ENCODE data around the gene CD53.
"Not testable (repeated sequence)": the region's sequence is repeated elsewhere in the genome, so short reads cannot be mapped to it uniquely, and the experiment has no call there.

Gene CD53

GRCh38 chr1:110916669-110917306, 43.8 kb downstream of the CD53 start:
- DNase-seq: peak; percentile 68

- no peak for DNase-seq
Observed at GRCh38 chr1:110918016-110918415, 45.1 kb downstream of the CD53 start.

GRCh38 chr1:110921953-110922352, 49.0 kb downstream of the CD53 start:
- DNase-seq: no peak

- DNase-seq: no peak
Observed at GRCh38 chr1:110927484-110928075, 54.6 kb downstream of the CD53 start.

- DNase-seq: no peak
Observed at GRCh38 chr1:110928191-110928590, 55.2 kb downstream of the CD53 start.

- no peak for DNase-seq
Observed at GRCh38 chr1:110928904-110929303, 56.0 kb downstream of the CD53 start.

- DNase-seq: not testable (repeated sequence)
Observed at GRCh38 chr1:110931097-110931496, 58.1 kb downstream of the CD53 start.

- DNase-seq: no peak
Observed at GRCh38 chr1:110936567-110936966, 63.6 kb downstream of the CD53 start.

- DNase-seq: no peak
Observed at GRCh38 chr1:110944806-110945205, 71.9 kb downstream of the CD53 start.

- DNase-seq: no peak
Observed at GRCh38 chr1:110945626-110946025, 72.7 kb downstream of the CD53 start.

- no peak for DNase-seq
Observed at GRCh38 chr1:110948038-110948810, 75.3 kb downstream of the CD53 start.

Data from activated CD4-positive, alpha-beta T cell treated with anti-CD3 and anti-CD28 coated beads, Interleukin-2, Interleukin-6, amounts not matched to agents 100 ng/mL and 50 ng/mL, durations not matched to agents 16 hours and 8 hours (primary cell).